ENCODE measurements around the gene MICB.
"Not testable (repeated sequence)": the region's sequence is repeated elsewhere in the genome, so short reads cannot be mapped to it uniquely, and the experiment has no call there.

Gene MICB

GRCh38 chr6:31476515-31477139 is 21.3 kb upstream of the MICB start:
- no peak for FAIRE-seq

- FAIRE-seq, result no peak
These were observed 20.4 kb upstream of the MICB start for GRCh38 chr6:31477521-31477920.

GRCh38 chr6:31478186-31478950 is 19.6 kb upstream of the MICB start:
- FAIRE-seq, result no peak

- no peak for FAIRE-seq
These were observed 18.6 kb upstream of the MICB start for GRCh38 chr6:31479151-31479932.

- FAIRE-seq, result no peak
These were observed 17.9 kb upstream of the MICB start for GRCh38 chr6:31479933-31480535.

GRCh38 chr6:31480574-31480973 is 17.4 kb upstream of the MICB start:
- FAIRE-seq, result no peak

GRCh38 chr6:31483392-31483791 is 14.6 kb upstream of the MICB start:
- no peak for FAIRE-seq

- no peak for FAIRE-seq
These were observed 12.9 kb upstream of the MICB start for GRCh38 chr6:31485055-31485454.

- FAIRE-seq, result peak; percentile 83
These were observed 11.7 kb upstream of the MICB start for GRCh38 chr6:31486065-31486837.

- FAIRE-seq, result not testable (repeated sequence)
These were observed 10.3 kb upstream of the MICB start for GRCh38 chr6:31487674-31488073.

GRCh38 chr6:31489086-31489485 is 8.9 kb upstream of the MICB start:
- FAIRE-seq, result no peak

- FAIRE-seq, result no peak
These were observed 7.7 kb upstream of the MICB start for GRCh38 chr6:31490115-31490873.

- FAIRE-seq, result not testable (repeated sequence)
These were observed 4.4 kb upstream of the MICB start for GRCh38 chr6:31493550-31493874.

- no peak for FAIRE-seq
These were observed 3.9 kb upstream of the MICB start for GRCh38 chr6:31493875-31494694.

GRCh38 chr6:31495580-31495979 is 2.4 kb upstream of the MICB start:
- no peak for FAIRE-seq

GRCh38 chr6:31496826-31497225 is 1.1 kb upstream of the MICB start:
- FAIRE-seq, result not testable (repeated sequence)

- FAIRE-seq, result no peak
These were observed 803 bp downstream of the MICB start for GRCh38 chr6:31498748-31499147.

GRCh38 chr6:31499648-31500047 is 1.7 kb downstream of the MICB start:
- FAIRE-seq, result not testable (repeated sequence)

GRCh38 chr6:31502586-31502985 is 4.6 kb downstream of the MICB start:
- no peak for FAIRE-seq

GRCh38 chr6:31509036-31509435 is 11.1 kb downstream of the MICB start:
- FAIRE-seq, result not testable (repeated sequence)

GRCh38 chr6:31510007-31510406 is 12.1 kb downstream of the MICB start:
- FAIRE-seq, result no peak

Measured in A204.1 (cell line).